Cardiac fibroblast (primary cell): ENCODE measurements around the gene PKIB.

Experiments
- DNase-seq, 2 donors: peaks; one replicate each; pipeline versions ENCODE4 v3.0.0 to v3.0.0-alpha.2; 2010; ENCODE audit warnings: low read depth in 2 of 2
- H3K4me3 ChIP-seq, 2 donors: replicated peaks in 1 of 2; 1 replicate in 1 of 2; 2 replicates in 1 of 2; pipeline ENCODE4 v1.5.1; 2011; ENCODE audit warnings: low read depth in 2 of 2, low read length in 2 of 2, mild to moderate bottlenecking in 2 of 2, moderate library complexity in 1 of 2
- TF ChIP-seq, protein P1 (sequence below): IDR thresholded peaks from one replicate; pipeline ENCODE4 v1.5.1; 2011; ENCODE audit warnings: low read depth, mild to moderate bottlenecking, low read length, inconsistent platforms

PKIB gene

DNA sequence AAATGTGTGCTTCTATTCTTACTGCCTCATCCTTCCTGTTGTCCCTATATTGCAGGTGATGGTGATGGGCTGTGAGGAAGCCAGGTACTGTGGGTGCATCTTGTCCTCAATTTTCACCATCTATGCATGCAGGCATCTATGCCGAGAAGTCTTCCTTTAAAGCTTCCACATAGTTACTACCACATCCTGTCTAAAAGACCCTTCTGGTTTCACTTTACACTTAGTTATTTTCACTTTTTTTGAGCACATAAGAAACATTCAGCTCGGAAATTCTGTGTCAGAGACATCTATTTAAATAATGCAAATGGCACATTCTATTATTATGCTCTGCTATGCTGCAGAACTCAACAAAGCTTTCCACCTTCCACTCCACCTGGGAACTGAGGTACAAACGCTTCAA is 141.1 kb downstream of the PKIB start:
- TF ChIP-seq, protein P1, sequence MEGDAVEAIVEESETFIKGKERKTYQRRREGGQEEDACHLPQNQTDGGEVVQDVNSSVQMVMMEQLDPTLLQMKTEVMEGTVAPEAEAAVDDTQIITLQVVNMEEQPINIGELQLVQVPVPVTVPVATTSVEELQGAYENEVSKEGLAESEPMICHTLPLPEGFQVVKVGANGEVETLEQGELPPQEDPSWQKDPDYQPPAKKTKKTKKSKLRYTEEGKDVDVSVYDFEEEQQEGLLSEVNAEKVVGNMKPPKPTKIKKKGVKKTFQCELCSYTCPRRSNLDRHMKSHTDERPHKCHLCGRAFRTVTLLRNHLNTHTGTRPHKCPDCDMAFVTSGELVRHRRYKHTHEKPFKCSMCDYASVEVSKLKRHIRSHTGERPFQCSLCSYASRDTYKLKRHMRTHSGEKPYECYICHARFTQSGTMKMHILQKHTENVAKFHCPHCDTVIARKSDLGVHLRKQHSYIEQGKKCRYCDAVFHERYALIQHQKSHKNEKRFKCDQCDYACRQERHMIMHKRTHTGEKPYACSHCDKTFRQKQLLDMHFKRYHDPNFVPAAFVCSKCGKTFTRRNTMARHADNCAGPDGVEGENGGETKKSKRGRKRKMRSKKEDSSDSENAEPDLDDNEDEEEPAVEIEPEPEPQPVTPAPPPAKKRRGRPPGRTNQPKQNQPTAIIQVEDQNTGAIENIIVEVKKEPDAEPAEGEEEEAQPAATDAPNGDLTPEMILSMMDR: no peak
- no peak for DNase-seq
- H3K4me3 ChIP-seq: no peak overlapping the region

DNA sequence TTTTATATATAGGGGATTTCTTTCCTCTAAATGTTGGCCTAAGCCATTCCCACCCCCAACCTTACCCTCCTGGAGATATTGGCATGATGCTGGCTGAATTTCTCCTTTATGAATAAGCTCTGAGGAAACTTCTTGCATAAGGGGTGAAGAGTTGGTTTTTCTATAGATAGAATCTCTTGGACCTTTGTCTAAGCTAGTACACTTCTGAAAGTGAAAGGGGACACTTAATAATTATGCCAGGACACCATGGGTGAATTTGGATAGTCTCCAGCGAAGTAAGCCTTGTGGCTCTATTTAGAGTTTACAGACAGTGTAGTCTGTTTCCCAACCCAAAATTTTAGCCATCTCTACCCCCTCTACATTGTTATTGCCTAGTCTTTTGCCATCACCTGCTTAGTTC is 142.3 kb downstream of the PKIB start:
- TF ChIP-seq, protein P1: no peak
- no peak for DNase-seq
- H3K4me3 ChIP-seq: no peak overlapping the region

DNA sequence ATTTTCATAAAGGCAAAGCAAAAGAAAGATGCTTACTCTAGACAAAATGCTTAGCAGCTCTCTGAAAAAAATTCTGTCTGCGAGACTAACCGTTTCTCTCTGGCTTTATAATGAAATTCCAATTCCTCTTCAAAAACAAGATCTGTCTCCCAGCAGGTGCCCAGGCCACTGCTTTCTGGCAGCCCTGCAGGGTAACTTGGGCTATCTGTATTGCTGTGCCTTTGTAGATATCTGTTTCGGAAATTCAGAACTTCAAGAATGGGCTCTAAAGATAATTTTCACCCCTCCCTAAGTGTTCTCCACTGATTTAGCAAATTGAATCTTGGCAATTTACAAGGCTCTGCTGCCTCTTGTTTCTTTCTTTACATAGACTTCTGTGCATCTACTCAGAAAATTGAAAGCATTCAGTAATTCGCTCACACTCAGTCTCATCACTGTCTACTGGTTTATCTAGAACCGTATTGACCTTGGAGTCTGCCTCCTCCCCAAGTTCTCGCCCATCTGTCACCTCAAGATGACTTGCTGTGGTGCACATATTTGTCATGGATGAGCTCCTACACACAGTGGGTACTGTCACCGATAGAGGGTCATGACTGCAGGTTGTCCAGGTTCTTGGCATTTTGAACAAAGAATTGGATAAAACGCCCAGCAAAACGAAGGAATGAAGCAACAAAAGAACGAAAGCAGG is 142.9 kb downstream of the PKIB start:
- no peak overlapping the region for H3K4me3 ChIP-seq
- DNase-seq: no peak
- TF ChIP-seq, protein P1: no peak

DNA sequence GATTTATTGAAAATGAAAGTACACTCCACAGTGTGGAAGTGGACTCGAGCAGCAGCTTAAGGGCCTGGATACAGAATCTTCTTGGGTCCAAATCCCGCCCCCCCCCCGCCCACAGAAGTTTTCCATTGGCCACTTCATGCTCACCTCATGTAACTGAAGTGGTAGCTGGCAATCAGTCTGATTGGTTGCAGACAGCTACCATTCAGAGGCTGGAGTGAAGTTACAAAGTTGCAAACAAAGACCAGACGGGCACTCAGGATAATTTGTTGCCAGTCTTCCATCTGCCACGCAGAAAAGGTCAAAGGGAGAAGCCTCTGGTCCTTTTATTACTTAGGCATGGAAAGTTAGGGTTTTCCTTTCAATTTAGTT is 143.5 kb downstream of the PKIB start:
- DNase-seq: peak in 1 of 2 donors; percentile 4
- no peak overlapping the region for H3K4me3 ChIP-seq
- TF ChIP-seq, protein P1: no peak

DNA sequence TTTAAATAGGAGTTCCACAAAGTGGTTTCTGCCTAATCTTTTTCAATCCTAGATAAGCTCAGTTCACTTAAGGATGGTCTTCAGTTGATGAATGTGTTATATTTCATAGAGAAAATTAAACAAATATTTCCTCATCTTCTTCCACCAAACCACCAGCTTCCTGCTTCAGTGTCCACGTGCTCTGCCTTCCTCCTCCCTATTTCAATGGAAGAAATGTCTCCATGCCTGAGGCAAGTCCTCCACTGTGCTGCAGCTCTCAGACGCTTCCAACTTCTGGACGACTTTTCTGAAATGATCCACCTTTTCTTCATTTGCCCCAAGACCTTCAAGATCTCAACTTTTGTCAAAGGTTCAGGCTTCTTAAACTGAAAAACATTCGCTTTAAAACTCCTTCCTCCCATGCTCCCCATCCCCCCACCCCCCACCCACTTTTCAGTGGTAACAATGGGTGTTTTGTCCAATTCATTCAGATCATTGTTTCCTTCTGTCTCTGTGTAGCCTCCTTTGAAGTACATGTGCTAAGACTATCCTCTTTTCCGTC is 144.1 kb downstream of the PKIB start:
- no peak for DNase-seq
- H3K4me3 ChIP-seq: no peak overlapping the region
- TF ChIP-seq, protein P1: no peak

DNA sequence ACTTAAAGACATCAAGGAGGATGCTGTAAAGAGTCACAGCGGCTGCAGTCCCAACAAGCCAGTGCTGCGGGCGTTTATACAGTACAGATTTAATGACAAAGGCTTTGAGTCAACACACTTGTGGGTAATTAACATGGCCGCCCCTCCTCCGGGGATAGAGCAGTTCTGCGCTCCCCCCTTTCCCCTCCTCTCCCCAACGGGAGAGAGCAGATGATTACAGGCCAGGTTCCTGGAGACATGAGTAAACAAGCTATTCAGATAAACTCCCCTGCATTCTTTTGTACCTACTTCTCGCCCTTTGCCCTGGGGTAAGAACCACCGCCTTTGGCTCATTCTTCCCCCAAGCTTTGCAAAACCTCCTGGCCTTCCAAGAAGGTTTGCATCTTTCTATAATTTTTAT is 145.7 kb downstream of the PKIB start:
- no peak overlapping the region for H3K4me3 ChIP-seq
- TF ChIP-seq, protein P1: no peak
- DNase-seq: no peak

DNA sequence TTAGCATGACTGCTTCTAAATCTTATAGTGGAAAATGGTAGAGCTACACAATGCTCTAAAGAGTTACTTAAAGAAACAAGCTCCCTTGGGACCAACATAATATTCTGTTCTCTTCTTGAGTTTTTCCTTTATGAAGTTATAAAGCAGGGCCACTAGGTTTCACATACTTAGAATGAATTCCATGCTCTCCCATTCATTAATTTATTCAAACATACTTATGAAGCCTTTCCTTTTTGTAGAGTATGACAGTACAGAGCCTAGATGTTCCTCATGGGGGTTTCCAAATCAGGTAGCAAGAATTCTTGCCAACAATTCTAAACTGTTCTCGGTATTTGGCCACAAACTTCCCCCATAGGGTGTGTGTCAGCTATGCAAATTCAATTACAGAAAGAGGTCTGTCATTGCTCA is 148.7 kb downstream of the PKIB start:
- TF ChIP-seq, protein P1: no peak
- H3K4me3 ChIP-seq: no peak overlapping the region
- no peak for DNase-seq
